ENCODE measurements around the gene BYSL. TPM values are rescaled to one million over a fixed set of nuclear protein-coding genes. Genes with fewer than 3 reads are reported as not detected.

BYSL gene
- total RNA-seq (10 to 100 TPM in 1 of 2 donors, 1 to 10 TPM in 1; 7.6 to 11.6 TPM), polyA plus RNA-seq (1 to 10 TPM; 5.4 to 9.6 TPM)

GRCh38 chr6:41920921-41921711 is at the start of gene BYSL, which contains the start of gene MED20:
Gene BYSL, plus strand, starts transcription at chr6:41921499. Its CDS starts 64 bp downstream, at chr6:41921563.
Gene MED20, minus strand, starts transcription at chr6:41921139. Its CDS starts 121 bp downstream, at chr6:41921018.
- WGBS = under 1% methylated on average over 55 of the region's 55 CpGs
- H3K27me3 ChIP-seq (ENCODE audit: control insufficient read depth in 4 of 4, insufficient read depth in 4 of 4, low read length in 3 of 4) = no peaks in the 10 kb centered on the region
- peak within 1 kb of the TSS; percentile 91 to 95 (median 93) for H3K4me3 ChIP-seq (ENCODE audit: low read depth in 1 of 3, low read length in 3 of 3)
- H3K27ac ChIP-seq (ENCODE audit: low read depth in 1 of 2, low read length in 2 of 2) = peak within 1 kb of the TSS; percentile 99 to 100
- H3K9ac ChIP-seq (ENCODE audit: low read depth in 1 of 2, low read length in 2 of 2) = peak within 1 kb of the TSS; percentile 61 to 95
- TF ChIP-seq EGR1 (IDR thresholded peaks at IDR 0.05; ENCODE audit: low read depth in 2 of 2) (no peak), CTCF (IDR thresholded peaks at IDR 0.05; ENCODE audit: low read depth, low read length, missing input control) (peak; percentile 94), RXRA (IDR thresholded peaks at IDR 0.05) (peak; percentile 32 to 44), FOXA2 (IDR thresholded peaks at IDR 0.05) (no peak), RAD21 (IDR thresholded peaks at IDR 0.05) (peak; percentile 45 to 55), ATF3 (IDR thresholded peaks at IDR 0.05) (peak; percentile 67), MAX (IDR thresholded peaks at IDR 0.05) (peak; percentile 91), REST (IDR thresholded peaks at IDR 0.05) (peak; percentile 45), TAF1 (conservative IDR thresholded peaks at IDR 0.05) (peak; percentile 62), YY1 (IDR thresholded peaks at IDR 0.05) (peak; percentile 78), HNF4A (conservative IDR thresholded peaks at IDR 0.05) (peak; percentile 66 to 75), FOXA1 (IDR thresholded peaks at IDR 0.05) (no peak), HNF4G (IDR thresholded peaks at IDR 0.05) (peak; percentile 46), NR2F2 (IDR thresholded peaks at IDR 0.05) (peak; percentile 20), ZBTB33 (IDR thresholded peaks at IDR 0.05) (peak; percentile 77), SP1 (IDR thresholded peaks at IDR 0.05) (peak; percentile 88), JUND (IDR thresholded peaks at IDR 0.05) (peak; percentile 83 to 91), GABPA (IDR thresholded peaks at IDR 0.05 in 1 of 2, conservative IDR thresholded peaks at IDR 0.05 in 1 of 2) (peak; percentile 86 to 96)
- H3K4me1 ChIP-seq (ENCODE audit: control insufficient read depth in 4 of 4, insufficient read depth in 4 of 4, low read length in 3 of 4) = peaks cover 2 to 36% (median 25%) of the 10 kb centered on the region in 4 donors
- peaks cover 0 to 5% (median 4%) of the 10 kb centered on the region in 4 donors for H3K36me3 ChIP-seq (ENCODE audit: control insufficient read depth in 4 of 4, insufficient read depth in 3 of 4, low read depth in 1 of 4, low read length in 3 of 4)
- peak; percentile 97 for DNase-seq (ENCODE audit: low spot score)
- no peaks in the 10 kb centered on the region for H3K9me3 ChIP-seq (ENCODE audit: control insufficient read depth in 4 of 4, low read length in 3 of 4)

All from liver (tissue), 9 donors.